ENCODE data around the gene ETNK1.
"Not testable (repeated sequence)": the region's sequence is repeated elsewhere in the genome, so short reads cannot be mapped to it uniquely, and the experiment has no call there.

The ETNK1 gene

DNA sequence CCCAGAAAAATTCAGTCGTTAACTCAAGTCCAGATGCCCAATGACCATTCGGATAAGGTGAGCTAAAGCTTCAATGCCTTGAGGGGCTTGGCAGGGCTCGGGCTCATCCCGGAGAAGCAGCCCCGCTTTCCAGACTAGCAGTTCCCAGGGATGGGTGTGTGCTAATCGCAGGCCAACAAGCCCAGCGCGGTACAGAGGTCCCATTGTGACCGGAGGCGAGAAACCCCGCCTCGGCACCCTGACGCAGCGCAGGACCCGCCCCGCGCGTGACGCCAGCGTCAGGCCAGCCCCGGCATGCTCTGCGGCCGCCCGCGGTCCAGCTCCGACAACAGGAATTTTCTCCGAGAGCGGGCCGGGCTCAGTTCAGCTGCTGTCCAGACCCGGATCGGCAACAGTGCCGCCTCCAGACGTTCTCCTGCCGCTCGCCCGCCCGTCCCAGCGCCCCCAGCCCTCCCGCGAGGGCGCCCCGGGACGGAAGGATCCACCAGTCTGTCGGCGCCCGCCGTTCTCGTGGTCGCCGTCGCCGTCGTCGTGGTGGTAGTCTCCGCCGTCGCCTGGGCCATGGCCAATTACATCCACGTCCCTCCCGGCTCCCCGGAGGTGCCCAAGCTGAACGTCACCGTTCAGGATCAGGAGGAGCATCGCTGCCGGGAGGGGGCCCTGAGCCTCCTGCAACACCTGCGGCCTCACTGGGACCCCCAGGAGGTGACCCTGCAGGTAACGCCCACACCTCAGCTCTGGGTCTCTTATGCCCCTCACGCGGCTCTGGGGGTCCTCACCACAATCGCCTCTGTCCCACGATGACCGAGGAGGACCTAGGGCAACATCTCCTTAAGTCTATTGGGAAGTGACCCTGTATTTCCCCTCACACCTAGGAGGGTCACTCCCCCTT lies at the start of gene ETNK1:
Gene ETNK1, plus strand, starts transcription at position 302 of the 892 bp plus-strand sequence. Its CDS starts 260 bp downstream, at position 562.
- Histone ChIP-seq H3K4me3 (ENCODE audit: low read length) (peak within 1 kb of the TSS; percentile 93), H3K9me3 (ENCODE audit: insufficient read depth, low read depth, low read length) (no peaks in the 10 kb centered on the region), H3K36me3 (ENCODE audit: insufficient read depth, low read depth, low read length) (no peaks in the 10 kb centered on the region), H3K4me1 (ENCODE audit: insufficient read depth, low read length) (peaks cover 16% of the 10 kb centered on the region; the same call in 1 of the 2 replicates), H3K9ac (ENCODE audit: low read depth, low read length) (peak within 1 kb of the TSS; percentile 91), H3K27ac (ENCODE audit: low read length) (peak within 1 kb of the TSS; percentile 97), H3K27me3 (ENCODE audit: insufficient read depth, low read length) (no peaks in the 10 kb centered on the region)

- no peak overlapping the region for H3K4me3 ChIP-seq (ENCODE audit: low read length)
- H3K9me3 ChIP-seq (ENCODE audit: insufficient read depth, low read depth, low read length), result peaks cover 2% of the 10 kb centered on the region; the same call in 1 of the 2 replicates
- no peak overlapping the region for H3K27ac ChIP-seq (ENCODE audit: low read length)
- no peaks in the 10 kb centered on the region for H3K36me3 ChIP-seq (ENCODE audit: insufficient read depth, low read depth, low read length)
- no peaks in the 10 kb centered on the region for H3K27me3 ChIP-seq (ENCODE audit: insufficient read depth, low read length)
- no peaks in the 10 kb centered on the region for H3K4me1 ChIP-seq (ENCODE audit: insufficient read depth, low read length)
- no peak overlapping the region for H3K9ac ChIP-seq (ENCODE audit: low read depth, low read length)
These were observed 48.9 kb upstream of the ETNK1 start for GRCh38 chr12:22576065-22576464.

DNA sequence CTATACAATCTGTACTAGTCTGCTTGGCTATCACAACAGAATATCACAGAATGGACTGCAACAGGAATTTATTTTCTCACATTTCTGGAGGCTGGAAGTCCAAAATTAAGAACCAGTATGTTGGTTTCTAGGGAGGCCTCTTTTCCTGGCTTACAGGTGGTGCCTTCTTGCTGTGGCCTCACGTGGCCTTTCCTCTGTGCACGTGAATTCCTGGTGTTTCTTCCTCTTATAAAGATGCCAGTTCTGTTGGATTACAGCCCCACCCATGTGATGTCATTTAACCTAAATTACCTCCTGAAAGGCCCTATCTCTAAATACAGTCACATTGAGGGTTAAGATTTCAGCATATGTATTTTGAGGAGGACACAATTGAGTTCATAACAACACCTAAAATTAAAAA lies 48.5 kb upstream of the ETNK1 start:
- Histone ChIP-seq H3K9ac (ENCODE audit: low read depth, low read length) (no peak overlapping the region), H3K27ac (ENCODE audit: low read length) (no peak overlapping the region), H3K9me3 (ENCODE audit: insufficient read depth, low read depth, low read length) (peaks cover 2% of the 10 kb centered on the region; the same call in 1 of the 2 replicates), H3K27me3 (ENCODE audit: insufficient read depth, low read length) (no peaks in the 10 kb centered on the region), H3K36me3 (ENCODE audit: insufficient read depth, low read depth, low read length) (no peaks in the 10 kb centered on the region), H3K4me1 (ENCODE audit: insufficient read depth, low read length) (no peaks in the 10 kb centered on the region), H3K4me3 (ENCODE audit: low read length) (no peak overlapping the region)

DNA sequence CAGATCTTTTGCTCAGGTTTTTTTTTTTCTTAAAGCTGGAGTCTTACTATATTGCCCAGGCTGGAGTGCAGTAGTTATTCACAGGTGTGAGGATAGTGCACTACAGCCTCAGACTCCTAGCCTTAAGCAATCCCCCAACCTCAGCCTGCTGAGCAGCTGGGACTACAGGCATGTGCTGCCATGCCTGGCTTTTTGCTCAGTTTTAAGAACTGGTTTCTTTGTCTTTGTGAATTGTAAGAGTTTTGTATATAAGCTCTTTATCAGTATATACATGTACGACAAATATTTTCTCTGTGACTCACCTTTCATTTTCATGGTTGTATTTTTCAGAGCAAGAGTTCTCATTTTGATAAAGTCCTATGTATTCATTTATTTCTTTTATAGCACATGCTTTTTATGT lies 47.3 kb upstream of the ETNK1 start:
- no peak overlapping the region for H3K9ac ChIP-seq (ENCODE audit: low read depth, low read length)
- H3K4me3 ChIP-seq (ENCODE audit: low read length), result no peak overlapping the region
- H3K4me1 ChIP-seq (ENCODE audit: insufficient read depth, low read length), result no peaks in the 10 kb centered on the region
- H3K9me3 ChIP-seq (ENCODE audit: insufficient read depth, low read depth, low read length), result peaks cover 2% of the 10 kb centered on the region; the same call in 1 of the 2 replicates
- H3K27me3 ChIP-seq (ENCODE audit: insufficient read depth, low read length), result no peaks in the 10 kb centered on the region
- H3K36me3 ChIP-seq (ENCODE audit: insufficient read depth, low read depth, low read length), result no peaks in the 10 kb centered on the region
- no peak overlapping the region for H3K27ac ChIP-seq (ENCODE audit: low read length)

DNA sequence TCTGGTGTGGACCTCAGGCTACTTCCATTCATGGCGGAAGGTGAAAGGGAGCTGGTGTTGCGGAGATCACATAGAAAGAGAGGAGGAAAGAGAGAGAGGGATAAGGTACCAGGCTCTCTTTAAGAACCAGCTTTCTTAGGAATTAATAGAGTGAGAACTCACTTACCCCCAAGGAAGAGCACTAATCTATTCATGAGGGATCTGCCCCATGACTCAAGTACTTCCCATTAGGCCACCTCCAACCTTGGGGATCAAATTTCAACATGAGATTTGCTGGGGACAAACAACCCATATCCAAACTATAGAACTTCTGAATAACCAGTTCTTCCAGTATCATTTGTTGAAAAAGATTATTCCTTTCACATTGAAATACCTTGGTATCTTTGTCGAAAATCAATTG lies 46.6 kb upstream of the ETNK1 start:
- Histone ChIP-seq H3K4me1 (ENCODE audit: insufficient read depth, low read length) (no peaks in the 10 kb centered on the region), H3K27me3 (ENCODE audit: insufficient read depth, low read length) (no peaks in the 10 kb centered on the region), H3K9me3 (ENCODE audit: insufficient read depth, low read depth, low read length) (peaks cover 2% of the 10 kb centered on the region; the same call in 1 of the 2 replicates), H3K27ac (ENCODE audit: low read length) (no peak overlapping the region), H3K9ac (ENCODE audit: low read depth, low read length) (no peak overlapping the region), H3K36me3 (ENCODE audit: insufficient read depth, low read depth, low read length) (no peaks in the 10 kb centered on the region), H3K4me3 (ENCODE audit: low read length) (no peak overlapping the region)

- H3K9ac ChIP-seq (ENCODE audit: low read depth, low read length), result no peak overlapping the region
- no peaks in the 10 kb centered on the region for H3K4me1 ChIP-seq (ENCODE audit: insufficient read depth, low read length)
- no peaks in the 10 kb centered on the region for H3K9me3 ChIP-seq (ENCODE audit: insufficient read depth, low read depth, low read length)
- H3K36me3 ChIP-seq (ENCODE audit: insufficient read depth, low read depth, low read length), result no peaks in the 10 kb centered on the region
- no peak overlapping the region for H3K4me3 ChIP-seq (ENCODE audit: low read length)
- H3K27me3 ChIP-seq (ENCODE audit: insufficient read depth, low read length), result no peaks in the 10 kb centered on the region
- H3K27ac ChIP-seq (ENCODE audit: low read length), result no peak overlapping the region
These were observed 36.2 kb upstream of the ETNK1 start for GRCh38 chr12:22588817-22589216.

GRCh38 chr12:22593864-22594263 lies 31.1 kb upstream of the ETNK1 start:
- Histone ChIP-seq H3K9me3 (ENCODE audit: insufficient read depth, low read depth, low read length) (no peaks in the 10 kb centered on the region), H3K4me3 (ENCODE audit: low read length) (no peak overlapping the region), H3K27ac (ENCODE audit: low read length) (no peak overlapping the region), H3K36me3 (ENCODE audit: insufficient read depth, low read depth, low read length) (no peaks in the 10 kb centered on the region), H3K27me3 (ENCODE audit: insufficient read depth, low read length) (no peaks in the 10 kb centered on the region), H3K9ac (ENCODE audit: low read depth, low read length) (no peak overlapping the region), H3K4me1 (ENCODE audit: insufficient read depth, low read length) (no peaks in the 10 kb centered on the region)

DNA sequence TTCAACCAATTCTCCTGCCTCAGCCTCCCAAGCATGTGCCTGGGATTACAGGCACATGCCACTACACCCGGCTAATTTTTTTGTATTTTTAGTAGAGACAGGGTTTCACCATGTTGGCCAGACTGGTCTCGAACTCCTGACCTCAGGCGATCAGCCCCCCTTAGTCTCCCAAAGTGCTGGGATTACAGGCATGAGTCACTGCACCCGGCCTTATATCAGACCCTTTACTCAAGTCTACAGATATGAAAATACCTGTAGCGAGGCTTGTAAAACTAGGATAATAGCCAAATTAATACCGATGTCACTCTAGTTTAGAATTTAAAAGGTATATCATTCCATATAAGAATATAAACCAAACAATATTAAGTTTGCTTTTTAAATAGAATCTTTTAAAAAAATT lies 27.4 kb upstream of the ETNK1 start:
- not testable (repeated sequence) for H3K27ac ChIP-seq (ENCODE audit: low read length); H3K9me3 ChIP-seq (ENCODE audit: insufficient read depth, low read depth, low read length); H3K4me3 ChIP-seq (ENCODE audit: low read length); H3K36me3 ChIP-seq (ENCODE audit: insufficient read depth, low read depth, low read length); H3K27me3 ChIP-seq (ENCODE audit: insufficient read depth, low read length); H3K9ac ChIP-seq (ENCODE audit: low read depth, low read length); H3K4me1 ChIP-seq (ENCODE audit: insufficient read depth, low read length)

GRCh38 chr12:22598141-22598762 lies 26.7 kb upstream of the ETNK1 start:
- H3K9ac ChIP-seq (ENCODE audit: low read depth, low read length), result no peak overlapping the region
- no peaks in the 10 kb centered on the region for H3K36me3 ChIP-seq (ENCODE audit: insufficient read depth, low read depth, low read length)
- no peak overlapping the region for H3K4me3 ChIP-seq (ENCODE audit: low read length)
- no peak overlapping the region for H3K27ac ChIP-seq (ENCODE audit: low read length)
- no peaks in the 10 kb centered on the region for H3K9me3 ChIP-seq (ENCODE audit: insufficient read depth, low read depth, low read length)
- H3K4me1 ChIP-seq (ENCODE audit: insufficient read depth, low read length), result no peaks in the 10 kb centered on the region
- no peaks in the 10 kb centered on the region for H3K27me3 ChIP-seq (ENCODE audit: insufficient read depth, low read length)

DNA sequence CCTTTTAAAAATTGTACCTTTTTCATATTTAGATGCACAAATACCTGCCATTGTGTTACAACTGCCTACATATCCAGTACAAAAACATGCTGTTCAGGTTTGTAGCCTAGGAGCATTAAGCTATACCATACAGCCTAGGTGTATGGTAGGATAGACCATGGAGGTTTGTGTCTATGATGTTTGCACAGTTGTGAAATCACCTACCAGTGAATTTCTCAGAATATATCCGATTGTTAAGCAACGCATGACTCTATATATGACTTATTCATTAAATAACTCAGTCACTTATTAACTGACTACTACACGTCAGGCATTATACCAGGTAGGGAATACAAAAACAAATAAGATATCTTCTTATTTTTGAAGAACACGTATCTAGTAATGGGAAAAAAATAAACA lies 26.2 kb upstream of the ETNK1 start:
- Histone ChIP-seq H3K4me3 (ENCODE audit: low read length) (no peak overlapping the region), H3K4me1 (ENCODE audit: insufficient read depth, low read length) (no peaks in the 10 kb centered on the region), H3K36me3 (ENCODE audit: insufficient read depth, low read depth, low read length) (no peaks in the 10 kb centered on the region), H3K9ac (ENCODE audit: low read depth, low read length) (no peak overlapping the region), H3K27ac (ENCODE audit: low read length) (no peak overlapping the region), H3K9me3 (ENCODE audit: insufficient read depth, low read depth, low read length) (no peaks in the 10 kb centered on the region), H3K27me3 (ENCODE audit: insufficient read depth, low read length) (no peaks in the 10 kb centered on the region)

DNA sequence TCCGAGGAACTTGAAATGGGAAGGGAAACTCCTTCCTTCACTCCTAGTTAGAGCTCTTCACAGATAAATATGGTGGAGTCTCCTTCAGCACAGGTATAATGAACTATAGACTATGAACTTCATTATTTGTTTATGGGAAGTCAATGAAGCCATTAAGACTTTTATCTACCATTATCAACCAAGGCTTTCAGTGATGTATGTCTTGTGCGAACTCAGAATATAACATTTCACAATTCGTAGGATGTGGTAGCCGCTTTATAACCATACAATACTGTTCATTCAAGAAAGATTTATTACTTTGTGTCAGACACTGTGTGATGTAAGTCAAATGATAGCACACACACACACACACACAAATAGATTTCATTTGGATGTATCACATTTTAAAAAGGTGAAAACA lies 24.8 kb upstream of the ETNK1 start:
- H3K36me3 ChIP-seq (ENCODE audit: insufficient read depth, low read depth, low read length), result no peaks in the 10 kb centered on the region
- no peaks in the 10 kb centered on the region for H3K27me3 ChIP-seq (ENCODE audit: insufficient read depth, low read length)
- no peak overlapping the region for H3K4me3 ChIP-seq (ENCODE audit: low read length)
- H3K9me3 ChIP-seq (ENCODE audit: insufficient read depth, low read depth, low read length), result no peaks in the 10 kb centered on the region
- H3K9ac ChIP-seq (ENCODE audit: low read depth, low read length), result no peak overlapping the region
- H3K4me1 ChIP-seq (ENCODE audit: insufficient read depth, low read length), result no peaks in the 10 kb centered on the region
- H3K27ac ChIP-seq (ENCODE audit: low read length), result no peak overlapping the region

- H3K27ac ChIP-seq (ENCODE audit: low read length), result no peak overlapping the region
- no peak overlapping the region for H3K9ac ChIP-seq (ENCODE audit: low read depth, low read length)
- no peaks in the 10 kb centered on the region for H3K27me3 ChIP-seq (ENCODE audit: insufficient read depth, low read length)
- H3K9me3 ChIP-seq (ENCODE audit: insufficient read depth, low read depth, low read length), result peaks cover 9% of the 10 kb centered on the region; the same call in 1 of the 2 replicates
- H3K4me3 ChIP-seq (ENCODE audit: low read length), result no peak overlapping the region
- no peaks in the 10 kb centered on the region for H3K4me1 ChIP-seq (ENCODE audit: insufficient read depth, low read length)
- H3K36me3 ChIP-seq (ENCODE audit: insufficient read depth, low read depth, low read length), result no peaks in the 10 kb centered on the region
These were observed 15.5 kb upstream of the ETNK1 start for GRCh38 chr12:22609501-22609900.
